IPS DF 6.9 (cell line): ENCODE data around the gene PEMT.

ENCODE experiments used
- DNase-seq: peaks from one replicate; pipeline ENCODE4 v3.0.0-alpha.2; 2013; ENCODE audit warnings: low read depth, low spot score
- H3K27ac ChIP-seq: one replicate; pipeline ENCODE4 v1.5.1; 2013; ENCODE audit warnings: low read length, control low read depth
- H3K27me3 ChIP-seq: 2 replicates; pipeline ENCODE4 v1.6.1; 2013; ENCODE audit warnings: mild to moderate bottlenecking, low read length; ENCODE audit not compliant: control insufficient read depth, insufficient read depth
- H3K36me3 ChIP-seq: 2 replicates; pipeline ENCODE4 v1.6.1; 2013; ENCODE audit warnings: low read length; ENCODE audit not compliant: control insufficient read depth, insufficient read depth
- H3K4me1 ChIP-seq: 2 replicates; pipeline ENCODE4 v1.6.1; 2013; ENCODE audit warnings: low read length; ENCODE audit not compliant: control insufficient read depth, insufficient read depth
- H3K4me3 ChIP-seq: 2 replicates; pipeline ENCODE4 v1.5.1; 2013; ENCODE audit warnings: mild to moderate bottlenecking, low read length
- H3K9me3 ChIP-seq: 2 replicates; pipeline ENCODE4 v1.6.1; 2013; ENCODE audit warnings: low read length, inconsistent platforms; ENCODE audit not compliant: control insufficient read depth, insufficient read depth
- WGBS: extraction: QIAGEN DNeasy Blood & Tissue Kit; methylation state at CpG from one replicate; pipeline ENCODE4 v1.1.7; 2013; ENCODE audit warnings: mixed read lengths, missing lambda C conversion rate; ENCODE audit not compliant: insufficient read length, insufficient coverage; 5-methylcytosine and 5-hydroxymethylcytosine counted together

The PEMT gene

DNA sequence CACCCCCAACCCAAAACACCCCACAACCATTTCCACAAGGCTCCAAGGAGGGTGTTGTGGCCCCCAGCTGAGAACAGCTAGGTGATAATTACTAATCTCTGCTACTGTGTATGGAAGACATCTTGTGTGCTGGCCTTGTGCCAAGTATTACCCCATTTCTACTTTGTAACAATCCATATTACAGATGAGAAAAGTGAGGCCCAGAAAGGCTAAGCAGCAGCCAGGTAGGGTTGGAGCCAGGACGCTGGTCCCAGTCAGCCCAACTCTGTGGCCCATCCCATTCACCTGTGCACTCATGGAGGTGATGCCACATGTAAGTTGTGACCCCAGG, 12.4 kb upstream of the PEMT start:
- DNase-seq = no peak
- Histone ChIP-seq H3K4me3 (no peak overlapping the region), H3K36me3 (no peaks in the 10 kb centered on the region), H3K9me3 (no peaks in the 10 kb centered on the region), H3K27me3 (no peaks in the 10 kb centered on the region), H3K27ac (no peak overlapping the region), H3K4me1 (no peaks in the 10 kb centered on the region)
- no CpG with 5 or more reads among the region's 1 CpG for WGBS

DNA sequence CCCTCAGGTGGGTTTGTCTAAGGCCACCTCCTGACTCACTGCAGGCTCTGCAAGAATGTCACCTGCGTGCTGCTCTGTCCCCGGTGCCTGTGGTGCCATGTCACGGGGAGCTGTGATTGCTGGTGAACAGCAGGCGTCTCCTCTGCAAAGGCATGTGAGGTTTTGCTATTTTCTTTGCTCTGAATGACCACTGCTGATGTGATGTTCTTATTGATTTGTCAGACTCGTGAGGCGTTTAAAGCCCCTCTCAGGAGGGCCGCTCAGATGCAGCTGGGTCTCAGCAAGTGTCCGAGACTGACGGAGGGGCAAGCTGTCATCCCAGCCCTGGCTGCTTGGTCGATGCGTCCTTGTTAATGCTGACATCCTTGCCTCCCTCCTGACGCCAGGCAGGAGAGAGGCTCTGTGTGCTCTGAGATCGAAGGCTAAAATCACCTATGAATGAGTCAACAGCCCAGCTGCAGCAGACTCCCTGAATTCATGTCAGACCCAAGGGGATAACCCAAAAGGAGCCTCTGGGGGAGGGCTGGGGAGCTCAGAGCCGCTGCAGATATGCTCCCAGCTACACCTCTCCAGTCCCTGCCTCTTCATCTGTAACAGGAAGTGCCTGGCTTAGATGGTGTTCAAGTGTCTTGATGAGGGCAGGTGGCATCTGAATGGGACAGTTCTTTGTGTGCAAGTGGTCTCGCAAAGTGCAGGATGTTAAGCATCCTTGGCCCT, 11.8 kb upstream of the PEMT start:
- DNase-seq = no peak
- Histone ChIP-seq H3K36me3 (no peaks in the 10 kb centered on the region), H3K27me3 (no peaks in the 10 kb centered on the region), H3K27ac (no peak overlapping the region), H3K4me3 (no peak overlapping the region), H3K9me3 (no peaks in the 10 kb centered on the region), H3K4me1 (no peaks in the 10 kb centered on the region)
- no CpG with 5 or more reads among the region's 15 CpGs for WGBS

DNA sequence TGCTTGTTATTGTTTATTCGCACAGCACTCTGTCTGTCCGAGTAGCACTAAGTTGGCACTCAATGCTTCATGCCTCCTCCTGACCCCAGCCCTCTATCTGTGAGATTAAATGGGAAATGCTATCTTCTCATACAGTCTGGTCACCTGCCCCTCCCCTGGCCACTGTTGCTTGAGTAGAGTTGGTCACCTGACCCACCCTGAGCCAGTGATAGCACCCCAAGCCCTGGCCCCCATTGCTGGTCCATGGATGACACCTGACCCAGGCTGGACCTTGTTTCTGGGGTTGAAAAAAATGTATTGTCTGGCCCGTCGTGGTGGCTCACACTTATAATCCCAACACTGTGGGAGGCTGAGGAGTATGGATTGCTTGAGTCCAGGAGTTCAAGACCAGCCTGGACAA, 8.5 kb upstream of the PEMT start:
- no CpG with 5 or more reads among the region's 4 CpGs for WGBS
- no peaks in the 10 kb centered on the region for H3K36me3 ChIP-seq

DNA sequence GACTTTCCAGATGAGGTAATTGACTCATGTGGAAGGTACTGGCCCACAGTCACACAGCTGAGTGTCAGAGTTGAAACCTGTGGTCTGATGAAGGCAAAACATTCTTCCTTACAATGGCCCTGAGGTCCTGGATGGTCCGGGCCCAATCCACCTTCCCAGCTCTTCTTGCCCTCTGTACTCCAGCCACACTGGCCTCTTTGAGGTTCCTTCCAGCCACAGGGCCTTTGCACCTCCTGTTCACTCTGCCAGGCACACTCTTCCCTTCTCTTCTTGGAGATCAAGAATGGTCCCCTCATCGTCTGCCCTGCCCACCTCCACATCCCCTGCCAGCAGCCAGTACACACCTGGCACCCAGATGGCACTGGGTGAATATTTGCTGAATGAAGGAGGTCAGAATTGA, 6.5 kb upstream of the PEMT start:
- no peaks in the 10 kb centered on the region for H3K36me3 ChIP-seq
- no peak overlapping the region for H3K4me3 ChIP-seq
- no peaks in the 10 kb centered on the region for H3K9me3 ChIP-seq
- H3K27ac ChIP-seq = no peak overlapping the region
- no CpG with 5 or more reads among the region's 2 CpGs for WGBS
- no peak for DNase-seq
- H3K4me1 ChIP-seq = no peaks in the 10 kb centered on the region
- H3K27me3 ChIP-seq = no peaks in the 10 kb centered on the region

More for the DNA sequence above, 8.5 kb upstream of the PEMT start:
- Histone ChIP-seq H3K27me3 (no peaks in the 10 kb centered on the region), H3K4me1 (no peaks in the 10 kb centered on the region), H3K9me3 (no peaks in the 10 kb centered on the region), H3K4me3 (no peak overlapping the region), H3K27ac (no peak overlapping the region)
- DNase-seq = no peak

DNA sequence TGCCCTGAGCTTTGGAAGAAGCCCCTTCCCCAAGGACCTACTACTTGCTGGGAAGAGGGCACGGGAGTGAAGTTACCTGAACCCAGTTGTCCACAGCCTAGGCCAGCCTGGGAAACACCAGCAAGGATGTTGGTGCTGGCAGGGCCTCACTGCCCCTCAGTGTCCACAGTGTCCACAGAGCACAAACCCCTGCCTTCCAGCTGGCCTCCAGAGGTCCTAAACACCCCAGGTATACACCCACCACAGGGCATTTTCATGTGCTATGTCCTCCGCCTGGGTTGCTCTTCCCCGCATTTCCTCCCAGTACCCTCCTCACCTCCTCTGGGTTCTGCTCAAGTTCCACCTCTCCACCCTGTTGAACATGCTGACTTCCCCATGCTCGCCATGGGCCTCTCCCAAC, 4.2 kb upstream of the PEMT start:
- no peak for DNase-seq
- Histone ChIP-seq H3K4me3 (no peak overlapping the region), H3K27me3 (no peaks in the 10 kb centered on the region), H3K4me1 (no peaks in the 10 kb centered on the region), H3K36me3 (no peaks in the 10 kb centered on the region), H3K9me3 (no peaks in the 10 kb centered on the region), H3K27ac (no peak overlapping the region)
- no CpG with 5 or more reads among the region's 4 CpGs for WGBS

DNA sequence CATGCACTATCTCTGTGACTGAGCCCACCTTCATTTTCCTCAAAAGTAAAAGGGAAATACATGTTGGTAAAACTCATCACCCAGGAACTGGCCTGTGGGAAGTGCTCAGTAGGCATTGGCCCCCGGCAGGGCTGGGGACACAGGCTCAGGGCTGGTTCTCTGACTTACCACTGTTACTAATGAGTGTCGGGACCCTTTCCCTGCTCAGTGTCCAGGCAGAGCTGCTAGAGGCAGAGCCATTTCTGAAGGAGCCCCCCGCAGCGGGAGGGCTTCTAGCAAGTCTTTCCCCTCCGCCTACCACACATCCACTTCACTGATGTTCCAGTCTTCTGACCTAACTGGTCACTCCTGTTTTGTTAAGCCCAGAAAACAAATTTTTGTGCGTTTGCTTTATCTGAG, 1.7 kb upstream of the PEMT start:
- no peak overlapping the region for H3K4me3 ChIP-seq
- H3K4me1 ChIP-seq = no peaks in the 10 kb centered on the region
- no peak overlapping the region for H3K27ac ChIP-seq
- DNase-seq = no peak
- H3K27me3 ChIP-seq = no peaks in the 10 kb centered on the region
- no peaks in the 10 kb centered on the region for H3K9me3 ChIP-seq
- no peaks in the 10 kb centered on the region for H3K36me3 ChIP-seq
- WGBS = no CpG with 5 or more reads among the region's 6 CpGs

DNA sequence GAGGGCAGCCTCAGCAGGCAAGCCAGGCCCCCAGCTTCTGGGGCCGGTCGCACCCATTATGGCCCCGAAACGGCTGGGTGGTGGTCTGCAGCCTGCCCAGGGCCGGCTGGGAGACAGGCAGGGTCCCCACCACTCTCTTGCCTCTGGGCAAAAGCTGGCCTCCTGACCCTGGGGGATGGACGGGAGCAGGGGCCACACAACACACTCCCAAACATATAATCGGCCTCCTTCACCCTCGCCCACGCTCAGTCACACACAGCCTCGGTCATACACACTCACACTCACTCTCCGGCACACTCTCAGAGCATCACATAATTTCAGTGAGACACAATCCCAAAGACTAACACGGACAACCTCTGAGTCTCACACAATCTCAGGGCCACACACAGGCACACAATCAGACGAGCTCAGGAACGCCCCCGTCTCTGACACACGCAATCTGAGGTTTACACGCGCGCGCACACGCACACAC, 589 bp downstream of the PEMT start:
- H3K27me3 ChIP-seq = no peaks in the 10 kb centered on the region
- H3K36me3 ChIP-seq = no peaks in the 10 kb centered on the region
- H3K4me1 ChIP-seq = no peaks in the 10 kb centered on the region
- DNase-seq = no peak
- no CpG with 5 or more reads among the region's 21 CpGs for WGBS
- no peak overlapping the region for H3K27ac ChIP-seq
- no peaks in the 10 kb centered on the region for H3K9me3 ChIP-seq
- peak overlapping the region; percentile 77; the same call in 1 of the 2 replicates for H3K4me3 ChIP-seq

DNA sequence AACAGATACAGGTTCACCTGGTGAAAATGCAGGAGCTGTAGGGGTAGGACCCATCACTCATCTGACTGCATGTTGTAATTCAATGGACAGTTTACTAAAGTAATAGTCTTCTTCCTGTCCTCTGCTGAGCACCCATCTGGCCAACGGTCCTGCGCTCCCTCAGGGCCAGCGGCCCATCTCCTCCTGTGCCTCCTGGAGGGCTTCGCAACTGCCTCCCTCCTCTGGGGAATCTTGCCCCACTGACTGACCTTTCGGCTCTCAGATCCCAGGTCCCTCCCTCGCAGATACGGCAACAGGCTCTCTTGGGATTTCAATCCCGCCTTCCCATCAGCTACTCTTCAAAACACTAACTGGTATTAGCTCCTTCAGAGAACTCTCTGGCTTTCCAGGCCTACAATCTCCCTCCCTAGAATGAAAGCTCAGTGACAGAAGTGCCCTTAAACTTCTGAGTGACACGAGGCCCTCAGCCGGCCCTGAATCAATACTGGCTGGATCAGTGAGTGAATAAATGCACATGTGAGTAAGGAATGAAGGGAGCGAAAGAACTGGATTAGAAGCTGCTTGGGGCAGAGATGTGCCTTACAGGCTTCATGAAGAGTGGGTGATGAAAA, 1.3 kb downstream of the PEMT start:
- Histone ChIP-seq H3K27ac (no peak overlapping the region), H3K27me3 (no peaks in the 10 kb centered on the region), H3K4me3 (no peak overlapping the region; the same call in 1 of the 2 replicates), H3K9me3 (no peaks in the 10 kb centered on the region), H3K4me1 (no peaks in the 10 kb centered on the region), H3K36me3 (no peaks in the 10 kb centered on the region)
- no peak for DNase-seq
- no CpG with 5 or more reads among the region's 11 CpGs for WGBS

DNA sequence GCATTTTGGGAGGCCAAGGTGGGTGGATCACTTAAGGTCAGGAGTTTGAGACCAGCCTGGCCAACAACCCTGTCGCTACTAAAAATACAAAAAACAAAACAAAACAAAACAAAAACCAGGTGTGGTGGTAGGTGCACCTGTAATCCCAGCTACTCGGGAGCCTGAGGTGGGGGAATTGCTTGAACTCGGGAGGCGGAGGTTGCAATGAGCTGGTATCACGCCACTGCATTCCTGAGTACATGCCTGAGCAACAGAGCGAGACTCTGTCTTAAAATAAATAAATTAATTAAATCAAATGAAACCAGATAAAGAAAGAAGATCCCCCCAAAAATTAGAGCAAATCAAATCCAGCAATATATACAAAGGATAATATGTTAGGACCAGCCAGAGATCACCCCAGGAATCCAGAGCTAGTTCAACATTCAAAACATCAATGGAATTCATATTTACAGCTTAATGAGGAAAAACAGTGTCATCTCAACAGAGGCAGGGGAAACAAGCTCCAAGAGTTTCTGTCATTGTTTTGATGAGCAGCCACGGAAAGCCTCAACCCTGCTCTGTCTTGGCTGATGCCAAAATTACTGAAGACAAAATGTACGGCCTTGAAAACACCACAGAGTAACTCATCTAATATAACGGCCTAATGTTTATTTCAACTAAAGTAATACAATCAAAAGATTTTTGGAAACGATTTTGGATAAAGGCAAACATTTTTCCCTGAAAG, 3.7 kb downstream of the PEMT start:
- no peak overlapping the region for H3K4me3 ChIP-seq
- no peaks in the 10 kb centered on the region for H3K4me1 ChIP-seq
- H3K36me3 ChIP-seq = no peaks in the 10 kb centered on the region
- no peak for DNase-seq
- H3K27ac ChIP-seq = no peak overlapping the region
- WGBS = no CpG with 5 or more reads among the region's 10 CpGs
- H3K27me3 ChIP-seq = no peaks in the 10 kb centered on the region
- H3K9me3 ChIP-seq = no peaks in the 10 kb centered on the region

DNA sequence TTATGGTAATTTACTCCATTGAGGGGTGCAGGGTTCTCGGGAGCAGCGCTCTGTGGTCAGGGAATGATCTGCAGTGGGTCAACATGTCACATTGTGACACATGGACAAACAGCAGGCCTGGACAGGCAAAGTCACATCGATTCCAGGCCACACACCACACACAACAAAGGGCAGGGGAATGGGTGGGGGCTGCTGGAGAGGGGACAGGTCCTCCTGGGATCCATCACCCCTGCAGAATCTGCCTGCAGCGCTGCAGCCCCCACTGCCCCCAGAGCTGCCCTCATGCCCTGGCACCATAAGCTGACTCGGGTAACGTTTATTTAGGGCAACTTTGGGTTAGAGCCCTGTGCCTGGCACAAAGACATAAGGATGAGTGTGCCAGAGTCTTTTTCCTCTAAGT, 9.1 kb downstream of the PEMT start:
- Histone ChIP-seq H3K4me3 (no peak overlapping the region), H3K36me3 (no peaks in the 10 kb centered on the region), H3K27ac (no peak overlapping the region), H3K4me1 (no peaks in the 10 kb centered on the region), H3K27me3 (no peaks in the 10 kb centered on the region), H3K9me3 (no peaks in the 10 kb centered on the region)
- no CpG with 5 or more reads among the region's 6 CpGs for WGBS
- DNase-seq = no peak
